Prostate gland (tissue), 2 donors: Measurements from ENCODE around the gene CT47C1.

Source experiments
- CTCF ChIP-seq, 4 experiments: fragments of 200-600 bp in 2 of 4; fragments of 450-650 bp in 2 of 4; sonication (generic) in 2 of 4; IDR thresholded peaks; 1 replicate in 3 of 4; 2 replicates in 1 of 4; pipeline ENCODE4 v1.5.1; 2016 to 2019; ENCODE audit warnings: antibody characterized with exemption in 4 of 4, mild to moderate bottlenecking in 2 of 4, moderate library complexity in 2 of 4
- POLR2A ChIP-seq: fragments of 450-650 bp; IDR thresholded peaks from one replicate; pipeline ENCODE4 v1.6.1; 2016; ENCODE audit warnings: antibody characterized with exemption, mild to moderate bottlenecking
- POLR2AphosphoS5 ChIP-seq: sonication (generic); formaldehyde crosslinking; IDR thresholded peaks from one replicate; pipeline ENCODE4 v1.6.1; 2017; ENCODE audit warnings: antibody characterized with exemption

GRCh38 chrX:119101168-119101567 lies 28.4 kb downstream of the CT47C1 start:
- TF ChIP-seq CTCF (IDR thresholded peaks at IDR 0.05) (no peak), POLR2A (no peak), POLR2AphosphoS5 (no peak)
